ENCODE data around the gene C5orf46.

C5orf46 gene

DNA sequence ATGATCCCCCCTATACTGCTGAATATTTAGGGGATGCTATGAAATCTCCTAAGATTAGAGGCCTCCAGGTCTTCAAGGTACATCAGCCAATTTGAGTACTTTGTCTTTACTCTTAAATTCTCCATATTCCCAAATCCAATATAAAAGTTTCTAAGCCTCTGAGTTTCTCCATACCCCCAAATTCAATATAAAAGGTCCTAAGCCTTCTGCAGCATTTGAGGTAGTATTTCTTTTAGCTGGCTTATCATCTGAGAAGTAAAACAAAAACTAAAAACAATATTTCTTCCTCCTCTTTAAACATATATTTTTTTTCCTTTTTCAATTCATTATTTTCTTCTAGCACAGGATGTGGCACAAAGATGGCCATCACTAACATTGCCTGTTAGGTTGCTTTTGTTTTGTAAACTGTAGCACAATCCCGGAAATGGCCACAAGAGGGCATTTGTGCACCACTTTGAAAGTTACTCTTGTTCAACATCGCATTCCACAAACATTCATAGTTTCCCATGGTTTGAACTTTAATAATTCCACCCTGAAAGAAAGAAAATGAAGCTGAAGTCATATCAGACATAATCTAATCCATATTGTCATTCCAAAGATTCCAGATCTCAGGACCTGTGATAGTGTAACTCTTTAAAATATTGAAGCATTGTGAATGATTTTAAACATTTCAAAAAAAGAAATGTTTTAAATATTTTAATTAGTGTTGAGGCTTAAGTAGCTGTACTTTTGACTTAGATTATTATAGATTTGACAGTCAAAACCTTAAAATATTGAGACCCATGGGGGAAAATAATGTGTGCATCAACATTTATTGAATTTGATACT, 48.8 kb downstream of the C5orf46 start:
- no peak for DNase-seq

DNA sequence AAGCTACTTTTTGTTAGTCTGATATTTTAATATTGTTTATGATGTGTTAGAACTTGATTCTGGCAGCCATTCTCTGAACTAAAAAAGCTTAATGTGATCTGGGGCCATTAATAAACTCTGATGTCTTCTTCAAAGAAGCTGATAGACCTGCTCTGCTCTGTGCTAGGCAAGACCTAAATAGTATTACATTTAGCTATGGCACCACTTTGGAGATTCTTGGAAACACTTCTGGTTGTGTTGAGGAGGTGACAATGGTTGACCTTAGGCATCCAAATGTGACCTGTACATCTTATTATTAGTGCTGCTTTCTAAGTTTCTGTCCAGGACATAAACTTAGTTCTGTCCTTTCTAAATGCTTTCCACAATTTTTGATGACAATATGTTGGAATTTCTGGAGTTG, 49.5 kb downstream of the C5orf46 start:
- DNase-seq: no peak

DNA sequence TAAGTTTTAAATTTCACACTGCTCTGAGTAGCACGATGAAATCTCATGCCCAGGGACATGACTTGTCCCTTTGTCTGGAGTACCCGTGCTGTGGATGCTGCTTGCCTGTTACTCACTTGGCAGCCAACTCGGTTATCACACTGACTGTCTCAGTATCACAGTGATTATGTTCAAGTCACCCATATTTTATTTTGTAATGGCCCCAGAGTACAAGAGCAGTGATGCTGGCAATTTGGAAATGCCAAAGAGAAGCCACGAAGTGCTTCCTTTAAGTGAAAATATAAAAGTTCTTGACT, 50.6 kb downstream of the C5orf46 start:
- DNase-seq: no peak

DNA sequence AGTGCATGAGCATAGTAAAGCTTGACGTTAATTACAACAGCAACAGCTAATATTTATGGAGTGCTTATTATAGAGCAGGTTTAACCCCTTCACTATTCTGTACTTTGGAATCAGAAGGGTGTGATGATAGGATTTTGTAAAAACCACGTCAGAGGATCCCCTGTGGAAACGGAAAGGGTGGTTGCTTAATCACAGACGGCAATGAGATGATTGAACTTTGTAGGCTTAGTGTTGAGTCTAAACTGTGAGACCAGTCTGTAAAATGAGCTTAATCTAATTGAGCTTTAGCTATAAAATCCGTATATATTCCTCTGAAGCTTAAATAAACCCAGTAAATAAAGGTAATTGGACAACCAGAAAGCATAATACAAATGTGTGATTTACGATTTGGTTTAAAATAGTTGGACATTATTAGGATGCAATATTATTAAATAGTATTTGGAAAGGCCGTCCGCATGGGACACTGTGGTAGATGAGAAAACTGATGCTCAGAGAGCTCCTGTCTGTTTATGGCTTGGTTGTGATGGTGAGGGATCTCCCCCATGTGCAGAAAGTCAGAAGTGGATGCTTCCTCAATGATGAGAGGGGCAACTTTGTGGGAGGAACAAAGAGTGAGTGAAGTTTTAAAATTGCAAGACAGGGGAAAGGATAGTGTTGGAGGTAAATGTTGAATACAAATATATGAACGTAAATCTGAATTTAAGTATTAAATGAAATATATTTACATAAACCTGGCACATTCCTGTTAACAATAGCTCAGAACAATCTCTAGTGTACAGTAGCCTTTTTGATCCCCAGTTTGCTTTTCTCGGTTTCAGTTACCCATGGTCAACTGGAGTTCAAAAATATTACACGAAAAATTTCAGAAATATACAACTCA, 51.2 kb downstream of the C5orf46 start:
- DNase-seq: no peak

DNA sequence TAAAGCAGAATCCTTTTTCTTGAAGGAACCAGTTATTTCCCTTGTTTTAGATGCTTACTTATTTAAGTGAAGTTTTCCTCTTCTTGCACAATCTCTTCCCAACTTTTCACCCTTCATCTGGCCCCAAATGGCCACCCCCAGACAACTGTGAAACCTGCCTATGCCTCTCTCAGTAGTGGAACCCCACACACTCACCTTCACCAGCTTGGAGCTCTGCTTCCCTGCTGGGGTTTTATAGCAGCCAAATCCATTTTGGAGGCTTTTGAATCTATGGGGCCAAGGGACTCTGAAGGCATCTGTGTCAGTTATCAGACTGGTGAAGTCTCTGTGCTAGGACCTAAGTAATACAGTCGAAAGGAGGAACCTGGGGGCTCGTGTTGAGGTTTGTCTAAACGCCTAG, 52.0 kb downstream of the C5orf46 start:
- DNase-seq: no peak

DNA sequence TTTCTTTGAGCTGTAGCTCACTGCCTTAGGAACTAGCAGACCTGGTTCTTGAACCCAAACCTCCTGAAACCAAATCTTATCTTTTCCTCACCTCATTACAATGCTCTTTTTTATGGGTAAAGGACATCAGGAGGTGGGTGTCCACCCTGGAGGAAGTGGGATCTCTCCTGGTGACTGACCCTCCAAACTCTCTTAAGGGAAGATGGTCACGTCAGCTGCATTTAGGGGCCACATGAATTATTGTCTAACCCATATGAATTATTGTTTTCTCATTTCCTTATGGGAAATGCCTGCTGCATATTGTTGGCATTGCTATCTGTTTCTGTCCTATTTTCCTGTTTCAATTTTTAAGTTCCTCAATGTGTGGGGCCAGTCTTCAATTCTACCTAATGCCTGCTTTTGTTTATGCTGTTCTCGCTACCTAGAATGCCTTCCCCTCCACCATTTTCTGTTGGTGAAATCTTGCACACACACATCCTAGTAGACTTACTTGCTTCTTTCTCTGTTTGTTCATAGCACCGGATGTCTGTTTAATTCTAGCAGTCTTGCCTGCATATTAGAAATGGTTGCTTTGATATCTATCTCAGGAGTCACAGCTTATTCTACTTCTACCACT, 52.9 kb downstream of the C5orf46 start:
- no peak for DNase-seq

DNA sequence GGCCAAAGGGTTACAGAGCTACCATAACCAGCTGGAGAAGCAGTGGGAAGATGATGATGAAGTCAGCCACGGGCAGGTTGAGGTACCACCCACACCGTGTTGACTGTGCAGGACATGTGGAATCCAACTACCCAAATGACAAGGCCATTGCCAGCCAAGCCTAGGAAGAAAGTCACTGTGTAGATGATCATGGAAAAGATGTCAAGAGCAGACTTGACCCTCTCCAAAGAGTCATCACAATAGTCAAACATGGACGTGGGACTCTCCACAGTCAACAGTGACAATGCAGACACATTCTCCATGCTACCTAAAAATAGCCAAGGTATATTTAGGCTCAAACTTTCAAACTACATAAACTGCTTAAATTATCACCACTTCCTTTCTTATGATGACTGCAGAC, 54.0 kb downstream of the C5orf46 start:
- DNase-seq: no peak

DNA sequence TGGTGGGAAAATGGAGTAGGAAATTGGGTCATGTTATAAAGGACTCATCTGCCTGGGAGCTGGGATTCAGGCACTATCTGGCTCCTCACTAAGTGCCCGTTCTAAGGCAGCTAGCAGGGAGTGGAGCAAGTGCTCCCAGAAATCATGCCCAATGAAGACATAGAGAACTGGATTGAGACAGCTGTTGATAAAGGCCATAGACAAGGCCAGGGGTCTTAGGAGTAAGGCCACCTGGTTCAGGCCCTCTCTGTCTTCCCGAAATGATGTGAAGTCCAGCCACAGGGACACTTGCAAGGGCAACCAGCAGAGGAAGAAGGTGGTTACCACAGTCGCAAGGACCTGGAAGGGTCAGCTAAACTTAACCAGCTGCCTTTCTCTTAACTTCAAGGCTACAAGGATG, 54.8 kb downstream of the C5orf46 start:
- no peak for DNase-seq

DNA sequence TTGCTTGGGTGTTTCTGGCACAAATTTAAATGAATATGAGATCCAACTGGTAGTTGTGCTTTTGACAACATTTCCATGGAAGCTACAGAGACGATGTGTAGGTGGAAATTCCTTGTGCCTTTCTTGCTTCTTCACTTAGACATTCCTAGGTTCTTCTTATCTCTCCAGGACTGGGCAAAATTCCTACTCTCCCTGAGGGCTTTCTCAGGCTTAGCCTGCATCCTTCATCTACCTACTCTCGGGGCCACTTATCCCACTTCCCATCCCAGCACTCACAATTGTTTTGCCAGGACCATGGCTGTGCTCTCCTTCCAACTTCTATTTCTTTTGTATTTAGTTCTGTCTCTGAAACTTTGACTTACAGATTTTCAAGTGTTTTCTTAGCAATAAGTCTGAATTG, 57.1 kb downstream of the C5orf46 start:
- no peak for DNase-seq

DNA sequence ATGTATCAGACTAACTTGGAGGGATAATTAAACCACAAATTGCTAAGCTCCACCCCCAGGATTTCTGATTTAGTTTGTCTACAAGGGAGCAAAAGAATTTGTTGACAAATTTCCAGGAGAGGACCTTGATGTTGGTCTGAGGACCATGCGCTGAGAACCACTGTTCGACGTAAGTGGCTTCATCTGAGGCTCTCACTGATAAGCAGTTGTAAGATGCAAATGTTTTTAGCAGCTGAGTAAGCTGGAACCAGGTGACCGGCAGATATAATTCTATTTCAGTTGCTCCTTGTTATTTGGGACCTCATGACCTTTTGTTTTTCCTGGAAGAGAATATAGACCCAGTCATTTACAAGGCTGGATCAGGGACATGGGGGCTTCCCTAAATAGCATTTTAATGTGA, 60.7 kb downstream of the C5orf46 start:
- DNase-seq: no peak

DNA sequence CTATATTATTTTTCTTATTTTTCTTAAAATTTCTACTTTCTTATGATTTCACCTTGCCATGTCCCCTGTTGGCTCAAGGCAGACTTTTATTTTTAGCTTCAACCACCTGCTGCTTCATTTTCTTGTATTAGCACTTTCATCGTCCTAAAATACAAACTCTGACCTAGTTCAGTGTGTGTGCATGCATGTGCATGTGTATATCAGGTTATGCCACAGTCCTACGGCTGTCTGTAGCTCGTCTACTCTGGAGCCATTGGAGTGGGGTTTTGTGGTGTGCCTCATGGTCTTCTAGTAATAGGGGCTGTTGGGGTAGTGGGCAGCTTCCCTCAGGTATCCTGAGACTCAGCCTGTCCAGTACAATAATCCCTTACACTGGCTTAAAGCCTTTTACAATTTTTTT, 61.5 kb downstream of the C5orf46 start:
- DNase-seq: no peak

DNA sequence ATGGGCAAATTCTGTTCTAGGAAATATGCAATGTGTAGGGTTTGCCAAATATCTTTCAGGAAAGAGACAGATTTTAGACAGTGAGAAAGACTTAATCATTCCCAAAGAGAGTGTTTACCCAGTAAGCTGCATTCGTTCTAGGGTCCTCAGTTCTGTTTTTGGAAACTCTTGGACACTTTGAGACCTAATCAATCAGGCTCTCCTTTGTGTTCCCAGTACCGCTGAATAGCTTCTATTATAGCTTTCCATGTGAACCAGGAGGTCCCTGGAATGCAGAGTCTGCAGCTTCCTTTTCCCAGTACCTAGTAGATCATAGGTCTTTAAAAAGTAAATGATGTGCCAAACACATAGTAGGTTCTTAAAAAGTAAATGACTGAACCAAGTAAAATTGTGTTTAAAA, 63.5 kb downstream of the C5orf46 start:
- DNase-seq: no peak

Measured in DMS153 (cell line).